ENCODE measurements around the gene GPR27.

The GPR27 gene

GRCh38 chr3:71753701-71754609 lies at the start of gene GPR27:
GPR27 (plus strand) TSS chr3:71753855; CDS start chr3:71754050, 195 bp downstream.
- DNase-seq (ENCODE audit: low read depth), result no peak

- DNase-seq (ENCODE audit: low read depth), result no peak
Measured at GRCh38 chr3:71704915-71705314, 48.7 kb upstream of the GPR27 start.

- no peak for DNase-seq (ENCODE audit: low read depth)
Measured at GRCh38 chr3:71705681-71706080, 48.0 kb upstream of the GPR27 start.

- DNase-seq (ENCODE audit: low read depth), result no peak
Measured at GRCh38 chr3:71707595-71707994, 46.1 kb upstream of the GPR27 start.

- DNase-seq (ENCODE audit: low read depth), result no peak
Measured at GRCh38 chr3:71708476-71709105, 45.1 kb upstream of the GPR27 start.

- no peak for DNase-seq (ENCODE audit: low read depth)
Measured at GRCh38 chr3:71709908-71710511, 43.6 kb upstream of the GPR27 start.

GRCh38 chr3:71710906-71711494 lies 42.7 kb upstream of the GPR27 start:
- no peak for DNase-seq (ENCODE audit: low read depth)

- DNase-seq (ENCODE audit: low read depth), result no peak
Measured at GRCh38 chr3:71713041-71713440, 40.6 kb upstream of the GPR27 start.

- DNase-seq (ENCODE audit: low read depth), result no peak
Measured at GRCh38 chr3:71714595-71714994, 39.1 kb upstream of the GPR27 start.

GRCh38 chr3:71718072-71718471 lies 35.6 kb upstream of the GPR27 start:
- DNase-seq (ENCODE audit: low read depth), result no peak

- DNase-seq (ENCODE audit: low read depth), result no peak
Measured at GRCh38 chr3:71721002-71721401, 32.7 kb upstream of the GPR27 start.

- no peak for DNase-seq (ENCODE audit: low read depth)
Measured at GRCh38 chr3:71721651-71722157, 32.0 kb upstream of the GPR27 start.

- no peak for DNase-seq (ENCODE audit: low read depth)
Measured at GRCh38 chr3:71722693-71723092, 31.0 kb upstream of the GPR27 start.

- no peak for DNase-seq (ENCODE audit: low read depth)
Measured at GRCh38 chr3:71723452-71724170, 30.0 kb upstream of the GPR27 start.

- DNase-seq (ENCODE audit: low read depth), result no peak
Measured at GRCh38 chr3:71724171-71724453, 29.5 kb upstream of the GPR27 start.

- DNase-seq (ENCODE audit: low read depth), result no peak
Measured at GRCh38 chr3:71724584-71725270, 28.9 kb upstream of the GPR27 start.

GRCh38 chr3:71725271-71725991 lies 28.2 kb upstream of the GPR27 start, which contains the start of gene EIF4E3:
EIF4E3 (minus strand) TSS chr3:71725402; CDS start chr3:71725367, 35 bp downstream.
- DNase-seq (ENCODE audit: low read depth), result no peak

- no peak for DNase-seq (ENCODE audit: low read depth)
Measured at GRCh38 chr3:71726146-71726545, 27.5 kb upstream of the GPR27 start.

GRCh38 chr3:71728632-71729342 lies 24.9 kb upstream of the GPR27 start:
- DNase-seq (ENCODE audit: low read depth), result no peak

GRCh38 chr3:71732637-71733036 lies 21.0 kb upstream of the GPR27 start:
- DNase-seq (ENCODE audit: low read depth), result no peak
